ENCODE measurements around the gene HBG1.

- TF ChIP-seq CTCF (IDR thresholded peaks at IDR 0.05 in 4 of 5, conservative IDR thresholded peaks at IDR 0.05 in 1 of 5), result no peak
- no peak for TF ChIP-seq POLR2A (IDR thresholded peaks at IDR 0.05)
Measured at GRCh38 chr11:5276697-5277096, 27.0 kb upstream of the HBG1 start.

Data from gastrocnemius medialis (tissue), 4 donors.